ENCODE data around the gene ZNF548.

The ZNF548 gene

GRCh38 chr19:57403737-57404563 is 14.3 kb downstream of the ZNF548 start:
- DNase-seq, result no peak

GRCh38 chr19:57406516-57407123 is 17.0 kb downstream of the ZNF548 start:
- DNase-seq, result no peak

DNA sequence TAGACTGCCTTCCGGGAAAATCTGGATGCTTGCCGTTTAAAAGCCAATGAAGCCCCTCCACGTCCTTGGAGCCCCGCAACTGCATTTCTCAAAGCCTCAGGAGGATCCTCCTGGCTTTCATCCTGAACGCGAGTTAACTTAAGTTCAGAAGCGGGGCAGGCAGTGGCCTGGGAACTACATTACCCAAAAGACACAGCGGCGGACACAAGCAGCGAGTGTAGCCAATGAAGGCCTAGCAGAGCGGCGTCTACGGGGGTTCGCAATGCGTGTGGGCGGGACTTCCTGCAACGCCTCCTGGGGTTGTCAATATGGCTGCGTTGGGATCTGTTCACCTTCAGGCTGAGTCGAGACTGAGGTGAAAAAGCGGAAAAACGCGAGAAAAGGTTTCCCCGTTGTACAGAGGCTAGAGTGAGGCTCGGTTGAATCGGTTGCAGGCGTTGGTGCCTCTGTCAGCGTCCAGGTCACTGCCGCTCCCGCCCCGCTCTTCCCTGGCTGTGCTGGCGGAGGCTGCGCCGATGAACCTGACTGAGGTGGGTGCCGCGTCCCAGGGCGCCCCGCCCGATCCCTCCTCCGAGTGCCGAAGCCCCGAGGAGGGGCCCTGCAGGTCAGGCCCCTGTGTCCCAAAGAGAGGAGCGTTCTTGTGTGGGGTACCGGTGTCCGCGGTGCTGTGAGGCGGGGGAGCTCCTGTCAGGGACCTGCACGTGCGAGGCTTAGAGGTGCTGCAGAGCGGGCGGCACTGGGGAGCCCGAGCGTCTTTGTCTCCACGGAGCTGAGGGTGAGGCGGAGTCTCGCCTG is 21.4 kb downstream of the ZNF548 start, which contains the start of gene ZNF17:
Gene ZNF17 (plus strand): TSS at position 285 of the 795 bp plus-strand sequence. CDS start 2,455 bp downstream, outside the sequence.
- peak; percentile 81 for DNase-seq

DNA sequence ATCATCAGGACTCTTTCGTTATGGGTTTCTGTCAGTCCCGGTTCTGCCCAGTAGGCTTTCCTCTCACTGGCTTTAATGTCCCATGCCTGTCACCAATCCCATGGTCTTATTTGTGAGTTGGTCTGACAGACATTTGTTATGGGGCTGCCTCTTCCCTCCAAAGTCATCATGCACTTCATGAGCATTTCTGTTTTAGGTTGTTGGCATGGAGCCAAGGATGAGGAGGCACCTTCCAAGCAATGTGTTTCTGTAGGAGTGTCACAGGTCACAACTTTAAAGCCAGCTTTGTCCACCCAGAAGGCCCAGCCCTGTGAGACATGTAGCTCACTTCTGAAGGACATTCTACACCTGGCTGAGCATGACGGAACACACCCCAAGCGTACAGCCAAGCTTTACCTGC is 29.8 kb downstream of the ZNF548 start:
- no peak for DNase-seq

GRCh38 chr19:57421037-57421436 is 31.4 kb downstream of the ZNF548 start:
- DNase-seq, result no peak

DNA sequence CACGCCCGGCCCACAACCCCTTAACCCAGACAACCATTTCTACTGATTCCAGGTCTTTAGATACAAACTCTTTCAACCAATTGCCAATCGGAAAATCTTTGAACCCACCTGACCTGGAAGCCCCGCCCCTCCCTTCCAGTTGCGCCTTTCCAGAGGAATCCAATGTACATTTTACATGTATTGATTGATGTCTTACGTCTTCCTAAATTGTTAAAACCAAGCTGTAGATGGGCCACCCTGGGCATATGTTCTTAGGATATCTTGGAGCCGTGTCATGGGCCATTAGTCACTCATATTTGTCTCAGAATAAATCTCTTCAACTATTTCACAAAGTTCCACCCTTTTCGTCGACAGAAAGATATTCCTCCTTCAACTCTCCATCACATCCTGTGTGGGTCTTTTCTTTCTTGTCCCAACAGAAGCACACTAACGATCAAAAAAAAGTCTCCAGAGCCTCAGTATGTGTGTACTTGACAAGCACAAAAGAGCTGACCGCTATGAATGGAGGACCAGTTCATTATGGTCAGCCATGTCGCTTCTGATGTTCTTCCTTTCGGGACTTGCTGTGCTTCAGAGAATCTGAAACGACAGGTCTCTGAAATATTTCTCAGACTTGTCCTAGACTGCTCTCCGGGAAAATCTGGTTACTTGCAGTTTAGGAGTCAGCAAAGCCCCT is 44.9 kb downstream of the ZNF548 start:
- DNase-seq, result no peak

GRCh38 chr19:57435062-57435978 is 45.7 kb downstream of the ZNF548 start, which contains the start of gene ZNF749:
TSS of gene ZNF749 (plus strand) at chr19:57435325. CDS start at chr19:57435579, 254 bp downstream.
- DNase-seq, result peak; percentile 96

GRCh38 chr19:57436417-57436816 is 46.8 kb downstream of the ZNF548 start:
- DNase-seq, result no peak

- no peak for DNase-seq
Measured at GRCh38 chr19:57437931-57438330, 48.3 kb downstream of the ZNF548 start.

DNA sequence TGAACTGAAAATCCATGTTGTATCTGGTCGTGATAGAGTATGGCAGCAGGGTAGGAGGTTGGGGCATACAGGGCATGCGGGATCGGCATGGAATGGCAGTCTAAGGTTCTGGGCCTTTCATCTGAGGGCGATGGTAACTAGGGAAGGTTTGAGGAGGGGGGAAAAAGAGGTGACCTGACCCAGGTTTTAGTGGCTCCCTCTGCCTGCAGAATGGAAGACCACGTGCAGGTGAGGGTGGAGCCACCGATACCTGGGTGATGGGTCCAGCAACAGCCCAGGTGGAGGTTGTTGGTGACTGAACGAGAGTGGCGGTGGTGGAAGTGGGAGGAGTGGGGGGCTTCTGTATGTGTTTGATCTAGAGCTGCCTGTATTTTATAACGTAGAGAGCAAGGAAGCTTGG is 49.3 kb downstream of the ZNF548 start:
- DNase-seq, result no peak

GRCh38 chr19:57441979-57442752 is 52.5 kb downstream of the ZNF548 start:
- no peak for DNase-seq

DNA sequence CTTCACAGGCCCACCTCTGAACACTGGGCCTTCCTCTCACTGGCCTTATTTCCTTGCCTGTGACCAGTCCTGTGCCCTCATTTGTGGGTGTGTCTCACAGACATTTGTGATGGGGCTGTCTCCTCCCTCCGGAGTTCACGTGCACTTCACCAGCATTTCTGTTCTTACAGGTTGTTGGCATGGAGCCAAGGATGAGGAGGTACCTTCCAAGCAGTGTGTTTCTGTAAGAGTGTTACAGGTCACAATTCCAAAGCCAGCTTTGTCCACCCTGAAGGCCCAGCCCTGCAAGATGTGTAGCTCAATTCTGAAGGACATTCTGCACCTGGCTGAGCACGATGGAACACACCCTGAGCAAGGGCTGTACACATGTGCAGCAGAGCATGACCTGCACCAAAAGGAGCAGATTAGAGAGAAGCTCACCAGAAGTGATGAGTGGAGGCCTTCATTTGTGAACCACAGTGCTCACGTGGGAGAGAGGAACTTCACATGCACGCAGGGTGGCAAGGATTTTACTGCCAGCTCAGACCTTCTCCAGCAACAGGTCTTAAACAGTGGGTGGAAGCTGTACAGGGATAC is 53.6 kb downstream of the ZNF548 start:
- DNase-seq, result no peak

DNA sequence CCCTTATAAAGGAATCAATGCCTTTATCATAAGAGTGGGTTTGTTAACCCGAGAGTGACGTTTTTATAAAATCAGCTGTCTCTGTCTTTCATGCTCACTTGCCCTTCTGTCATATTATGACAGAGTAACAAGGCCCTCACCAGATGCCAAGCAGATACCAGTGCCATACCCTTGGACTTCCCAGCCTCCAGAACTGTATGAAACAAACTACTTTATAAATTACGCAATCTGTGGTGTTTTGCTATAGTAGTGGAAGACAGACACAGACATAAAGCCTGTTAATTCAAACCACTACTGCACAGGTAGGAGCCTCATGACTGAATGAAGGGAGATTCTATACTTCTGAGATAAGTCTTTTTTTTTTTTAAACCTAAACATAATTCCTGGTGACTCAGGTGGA is 62.7 kb downstream of the ZNF548 start:
- DNase-seq, result no peak

Data from SHP77 treated with DMSO at 0.1 percent for 48 hours (cell line).